ENCODE results near the gene PTCHD4.
"Not testable (repeated sequence)": the region's sequence is repeated elsewhere in the genome, so short reads cannot be mapped to it uniquely, and the experiment has no call there.

Gene PTCHD4

DNA sequence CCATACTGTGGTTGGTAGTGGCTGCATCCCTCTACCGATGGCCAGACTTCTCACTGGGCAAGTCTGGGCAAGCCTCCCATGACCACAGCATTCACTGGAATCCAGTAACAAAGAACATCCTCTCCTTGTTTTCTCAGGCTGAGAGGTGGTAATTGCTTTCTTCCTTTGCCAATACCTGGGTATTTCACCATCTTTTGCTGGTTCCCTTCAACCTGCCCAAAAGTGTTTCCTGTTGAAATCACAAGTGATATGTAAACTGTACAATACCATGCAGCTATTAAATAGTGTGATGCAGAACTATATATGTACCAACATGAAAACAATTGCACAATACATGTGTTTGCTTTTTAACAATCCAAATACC lies at the start of gene PTCHD4:
Gene PTCHD4, minus strand, starts transcription at position 55 of the 364 bp plus-strand sequence. CDS start 42,240 bp downstream, outside the sequence.
- DNase-seq (ENCODE audit: extremely low read depth in 1 of 2, low read depth in 1 of 2) = no peak

DNA sequence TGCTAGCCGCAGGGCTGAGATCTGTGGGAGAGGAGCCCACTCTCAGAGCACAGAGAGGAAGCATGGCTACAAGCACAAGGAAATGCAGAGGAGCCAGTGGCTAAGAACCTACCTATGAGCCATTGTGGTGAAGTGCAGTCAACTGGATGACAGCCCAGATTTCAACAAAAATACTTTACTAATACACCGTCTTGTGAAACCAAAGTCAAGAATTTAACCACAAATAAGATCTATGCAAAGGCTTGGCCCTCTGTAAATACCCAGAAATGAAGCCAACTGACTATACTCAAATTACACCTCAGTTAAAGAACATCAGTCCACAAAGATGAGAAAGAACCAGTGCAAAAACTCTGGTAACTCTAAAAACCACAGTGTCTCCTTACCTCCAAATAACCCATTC lies 40.1 kb upstream of the PTCHD4 start:
- no peak for DNase-seq (ENCODE audit: extremely low read depth in 1 of 2, low read depth in 1 of 2)

DNA sequence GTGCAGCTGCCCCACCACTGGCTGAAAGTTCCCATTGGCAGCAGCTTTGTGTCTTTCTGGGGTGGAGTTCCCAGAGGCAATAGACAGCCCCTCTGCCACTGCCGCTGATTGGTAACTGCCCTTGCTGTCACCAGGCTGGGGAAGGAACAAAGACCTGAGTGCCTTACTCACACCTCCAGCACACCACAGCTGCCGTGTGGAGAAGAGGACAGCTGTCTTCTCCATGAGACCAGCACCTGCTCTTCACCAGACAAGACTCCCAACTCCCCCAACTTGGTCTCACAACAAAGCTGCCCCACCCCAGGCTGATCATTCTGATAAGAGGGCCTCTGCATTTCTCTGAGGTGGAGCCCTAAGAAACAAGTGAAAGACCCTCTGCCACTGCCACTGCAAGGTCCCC lies 39.7 kb upstream of the PTCHD4 start:
- DNase-seq (ENCODE audit: extremely low read depth in 1 of 2, low read depth in 1 of 2) = no peak

DNA sequence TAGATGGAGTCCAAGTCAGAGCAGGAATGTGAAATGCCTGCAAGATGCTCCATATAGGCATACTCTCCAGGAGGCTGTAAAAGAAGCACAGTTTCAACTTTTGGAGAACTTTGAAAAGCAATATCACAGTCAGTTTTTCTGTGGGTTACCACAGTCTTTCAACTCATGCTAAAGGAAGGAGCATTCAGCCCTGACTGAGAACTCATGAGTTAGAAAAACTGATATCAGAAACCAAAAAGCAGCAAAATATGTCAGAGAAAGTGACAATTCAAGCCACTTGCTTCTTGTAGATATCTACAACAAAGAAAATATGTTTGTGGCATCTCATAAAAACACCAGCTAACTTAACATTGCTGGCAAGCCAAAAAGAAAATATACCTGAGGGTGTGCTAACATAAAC lies 36.1 kb upstream of the PTCHD4 start:
- no peak for DNase-seq (ENCODE audit: extremely low read depth in 1 of 2, low read depth in 1 of 2)

DNA sequence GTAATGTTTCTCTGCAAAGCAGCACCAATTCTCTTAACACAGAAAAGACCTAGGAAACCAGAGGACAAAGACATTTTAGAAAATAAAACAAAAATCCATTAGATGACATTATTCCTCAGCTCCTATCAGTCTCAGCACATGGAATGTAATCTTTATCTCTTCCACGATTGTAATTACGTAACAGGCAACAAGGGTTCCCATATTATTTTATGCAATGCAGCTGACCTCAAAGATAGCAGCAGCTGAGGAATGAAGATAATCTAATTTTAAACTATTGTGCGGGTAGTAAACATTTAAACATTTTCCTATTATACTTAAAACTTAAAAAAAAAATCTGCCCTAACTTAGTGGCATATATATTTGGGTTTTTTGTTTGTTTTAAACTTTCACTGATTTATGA lies 33.0 kb upstream of the PTCHD4 start:
- no peak for DNase-seq (ENCODE audit: extremely low read depth in 1 of 2, low read depth in 1 of 2)

DNA sequence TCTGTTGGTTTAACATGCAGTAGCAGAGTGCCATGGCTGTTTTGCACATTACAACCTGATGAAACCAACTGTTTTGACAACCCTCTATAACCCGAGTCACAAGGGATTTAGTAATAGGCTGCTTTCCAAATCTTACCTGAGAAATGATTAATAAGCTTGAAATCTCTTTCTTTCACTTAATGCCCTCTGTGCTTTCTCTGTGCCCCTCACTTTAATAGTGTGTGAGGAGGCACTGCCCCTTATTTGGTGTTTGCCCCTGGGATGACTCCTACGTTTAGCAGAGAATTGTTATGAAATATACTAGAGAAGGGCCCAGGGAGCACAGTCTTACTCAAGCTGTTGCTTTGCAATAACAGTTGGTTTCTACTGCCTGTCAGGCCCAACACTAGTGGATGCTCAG lies 31.0 kb upstream of the PTCHD4 start:
- DNase-seq (ENCODE audit: extremely low read depth in 1 of 2, low read depth in 1 of 2) = no peak

DNA sequence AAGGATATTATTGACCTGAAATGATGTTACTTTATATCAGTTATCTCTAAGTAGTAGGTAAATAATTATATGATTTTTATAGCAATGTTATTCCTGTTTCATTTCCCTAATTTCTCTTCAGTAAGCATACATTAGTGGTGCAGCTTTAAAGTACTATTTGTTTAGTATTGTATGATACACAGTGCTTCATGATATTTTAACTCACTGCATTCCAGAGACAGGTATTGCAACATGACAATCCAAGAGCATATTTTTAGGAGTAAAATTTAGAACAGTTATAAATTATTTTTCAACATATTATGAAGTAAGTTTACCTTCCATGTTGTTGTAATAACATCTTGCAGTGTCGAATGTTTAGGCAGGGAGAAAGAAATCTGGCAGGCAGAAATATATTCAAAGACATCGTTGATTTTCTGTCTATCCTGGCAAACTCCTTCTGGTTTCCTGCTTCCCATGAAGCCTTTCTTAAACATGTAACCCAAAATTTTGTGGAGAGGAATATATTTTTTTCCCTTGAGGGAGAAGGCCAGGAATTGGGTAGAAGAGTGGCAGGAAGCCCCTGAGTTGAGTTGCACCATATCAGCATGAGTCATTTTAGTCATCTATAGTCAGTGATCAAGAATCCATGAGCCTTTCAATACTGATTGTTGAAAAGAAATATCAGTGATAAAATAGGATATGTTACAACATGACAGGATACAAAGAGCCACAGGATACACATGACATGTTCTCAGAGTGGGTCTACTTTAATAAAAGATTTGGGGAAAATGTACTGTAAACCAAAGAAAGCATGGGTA lies 29.0 kb upstream of the PTCHD4 start:
- DNase-seq (ENCODE audit: extremely low read depth in 1 of 2, low read depth in 1 of 2) = no peak

DNA sequence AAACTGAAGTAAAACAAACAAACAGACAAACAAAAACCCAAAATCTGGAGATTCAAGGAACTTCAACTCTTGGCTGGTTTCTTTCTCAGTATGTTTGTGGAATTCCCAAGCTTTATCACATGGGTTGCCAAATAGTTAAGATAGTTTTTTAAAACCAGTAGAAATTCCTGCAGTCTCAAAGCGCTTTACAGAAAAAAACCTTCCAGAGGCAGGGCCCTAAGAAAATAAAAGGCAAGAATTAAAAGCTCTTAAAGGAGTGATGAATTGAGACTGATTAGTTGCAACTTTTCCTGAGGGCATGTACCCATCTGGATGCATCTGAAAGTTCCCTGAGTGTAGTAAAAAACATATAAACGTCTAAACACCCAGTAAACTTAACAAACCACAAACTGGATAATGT lies 25.9 kb upstream of the PTCHD4 start:
- no peak for DNase-seq (ENCODE audit: extremely low read depth in 1 of 2, low read depth in 1 of 2)

DNA sequence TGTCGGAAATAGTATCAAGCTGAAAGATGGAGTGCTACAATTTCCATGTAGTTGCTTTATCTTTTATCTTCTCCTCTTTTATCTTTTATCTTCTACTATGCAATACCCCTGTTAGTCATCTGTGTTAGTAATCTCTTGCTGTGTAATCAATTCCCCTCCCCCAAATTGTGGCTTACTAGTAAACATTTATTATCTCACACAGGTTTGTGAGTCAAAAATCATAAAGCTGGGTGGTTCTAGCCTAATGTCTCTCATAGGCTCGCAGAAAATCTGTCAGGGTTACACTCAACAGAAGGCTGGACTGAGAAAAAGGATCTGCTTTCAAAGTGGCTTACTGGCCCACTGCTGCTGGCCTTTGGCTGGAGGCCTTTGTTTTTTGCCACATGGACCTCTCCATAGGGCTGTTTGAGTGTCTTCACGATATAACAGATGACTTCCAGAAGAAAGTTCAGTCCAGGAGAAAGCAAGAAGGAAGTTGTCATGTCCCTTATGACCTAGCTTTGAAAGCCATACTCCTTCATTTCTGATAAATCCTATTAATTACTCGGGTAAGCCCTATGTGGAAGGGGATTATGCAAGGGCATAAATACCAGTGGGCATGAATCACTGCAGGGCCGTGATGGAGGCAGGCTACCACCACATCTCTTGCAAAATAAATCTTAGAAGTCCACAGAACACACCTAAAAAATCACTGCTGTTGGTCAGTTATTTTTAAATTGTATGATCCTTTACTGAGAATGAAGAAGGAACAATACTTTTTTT lies 24.5 kb upstream of the PTCHD4 start:
- DNase-seq (ENCODE audit: extremely low read depth in 1 of 2, low read depth in 1 of 2) = no peak

DNA sequence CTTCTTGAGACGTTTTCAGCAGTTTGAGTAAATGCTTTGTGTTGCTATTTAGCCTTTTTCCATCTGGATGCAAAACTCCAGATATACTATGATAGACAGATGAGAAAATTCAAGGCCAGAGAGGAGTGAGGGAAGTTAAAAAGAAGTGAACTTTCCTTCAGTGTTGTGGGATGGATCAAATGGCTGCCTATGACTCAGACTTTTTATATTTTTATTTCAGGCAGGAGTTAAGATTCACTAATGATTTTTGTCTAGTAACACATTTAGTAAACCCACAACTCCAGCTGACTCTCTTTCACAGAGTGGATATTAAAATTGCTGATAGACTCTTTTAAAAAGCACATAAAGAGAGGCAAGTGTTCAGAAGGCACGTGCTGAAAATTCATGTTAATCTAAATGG lies 23.2 kb upstream of the PTCHD4 start:
- no peak for DNase-seq (ENCODE audit: extremely low read depth in 1 of 2, low read depth in 1 of 2)

DNA sequence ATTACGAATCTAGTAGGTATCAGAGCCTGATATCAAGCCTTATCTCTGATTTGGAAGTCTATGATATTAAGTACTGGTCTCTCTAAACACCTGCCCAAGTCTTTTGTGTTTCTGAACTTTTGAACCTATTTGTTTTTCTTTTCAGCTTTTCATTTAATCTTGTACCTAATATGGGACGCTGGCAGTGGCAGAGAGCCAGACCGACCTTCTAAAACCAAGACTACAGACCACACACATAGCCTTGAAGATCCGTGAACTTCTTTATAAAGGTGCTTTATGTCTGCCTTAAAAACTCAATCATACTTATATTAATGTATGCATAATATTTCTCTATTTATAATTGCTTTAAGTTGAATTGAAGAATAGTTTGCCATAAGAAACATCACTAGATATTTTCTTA lies 12.6 kb upstream of the PTCHD4 start:
- no peak for DNase-seq (ENCODE audit: extremely low read depth in 1 of 2, low read depth in 1 of 2)

DNA sequence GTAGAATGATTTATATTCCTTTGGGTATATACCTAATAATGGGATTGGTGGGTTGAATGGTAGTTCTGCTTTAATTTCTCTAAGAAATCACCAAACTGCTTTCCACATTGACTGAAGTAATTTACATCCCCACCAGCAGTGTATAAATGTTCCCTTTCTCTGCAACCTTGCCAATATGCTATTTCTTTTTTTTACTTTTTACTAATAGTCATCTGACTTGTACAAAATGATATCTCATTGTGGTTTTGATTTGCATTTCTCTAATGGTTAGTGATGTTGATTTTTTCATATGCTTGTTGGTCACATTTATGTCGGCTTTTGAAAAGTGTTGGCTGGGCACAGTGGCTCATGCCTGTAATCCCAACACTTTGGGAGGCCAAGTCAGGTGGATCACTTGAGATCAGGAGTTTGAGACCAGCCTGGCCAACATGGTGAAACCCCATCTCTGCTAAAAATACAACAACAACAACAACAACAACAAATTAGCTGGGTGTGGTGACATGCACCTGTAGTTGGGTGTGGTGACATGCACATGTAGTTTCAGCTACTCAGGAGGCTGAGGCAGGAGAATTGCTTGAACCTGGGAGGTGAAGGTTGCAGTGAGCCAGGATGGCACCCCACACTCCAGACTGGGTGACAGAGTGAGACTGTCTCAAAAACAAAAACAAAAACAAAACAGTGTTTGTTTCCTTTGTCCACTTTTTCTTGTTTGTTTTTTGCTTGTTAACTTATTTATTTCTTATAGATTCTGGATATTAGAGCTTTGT lies 11.2 kb upstream of the PTCHD4 start:
- not testable (repeated sequence) for DNase-seq (ENCODE audit: extremely low read depth in 1 of 2, low read depth in 1 of 2)

DNA sequence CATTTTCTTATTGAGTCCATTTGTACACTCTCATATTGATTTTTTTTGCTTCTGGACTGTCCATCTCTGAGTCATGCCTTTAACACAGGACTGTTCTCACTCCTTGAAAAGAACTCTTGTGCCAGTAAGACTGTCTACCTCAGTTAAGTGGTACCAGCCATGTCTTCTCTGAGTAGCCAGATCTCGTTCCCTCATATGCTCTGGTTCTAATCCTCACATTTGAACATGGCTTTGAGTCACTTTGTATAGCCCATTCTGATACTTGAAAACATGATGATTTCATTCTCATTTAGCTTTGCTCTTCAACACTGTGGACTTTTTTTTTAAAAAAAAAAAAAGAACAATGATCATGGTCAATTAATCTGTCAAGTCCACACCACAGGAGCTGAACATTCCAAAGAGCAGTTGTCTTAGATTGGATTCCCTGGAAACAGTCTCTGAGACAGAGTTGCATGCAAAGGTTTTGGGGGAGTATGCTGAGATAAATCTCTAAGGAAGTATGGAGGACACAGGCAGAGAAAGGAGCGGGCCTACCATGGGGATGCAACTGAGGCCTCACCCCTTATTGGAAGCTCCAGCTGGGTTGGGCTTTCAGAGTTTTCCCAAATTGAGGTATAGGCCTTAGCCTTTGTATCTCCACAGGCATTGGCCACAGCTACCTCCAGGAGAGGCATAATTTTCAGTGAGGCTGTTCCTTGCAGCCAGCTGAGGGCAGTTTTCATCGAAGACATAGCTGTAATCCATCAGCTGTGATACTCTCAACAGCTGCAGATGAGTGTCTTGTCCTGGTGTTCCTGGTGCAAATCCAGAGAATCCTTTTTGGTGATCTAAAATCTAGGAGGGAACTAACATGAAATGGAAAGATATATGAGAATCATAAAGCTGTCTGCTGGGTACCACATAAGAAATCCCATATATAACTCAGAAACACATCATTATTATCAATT lies 6.0 kb upstream of the PTCHD4 start:
- no peak for DNase-seq (ENCODE audit: extremely low read depth in 1 of 2, low read depth in 1 of 2)

DNA sequence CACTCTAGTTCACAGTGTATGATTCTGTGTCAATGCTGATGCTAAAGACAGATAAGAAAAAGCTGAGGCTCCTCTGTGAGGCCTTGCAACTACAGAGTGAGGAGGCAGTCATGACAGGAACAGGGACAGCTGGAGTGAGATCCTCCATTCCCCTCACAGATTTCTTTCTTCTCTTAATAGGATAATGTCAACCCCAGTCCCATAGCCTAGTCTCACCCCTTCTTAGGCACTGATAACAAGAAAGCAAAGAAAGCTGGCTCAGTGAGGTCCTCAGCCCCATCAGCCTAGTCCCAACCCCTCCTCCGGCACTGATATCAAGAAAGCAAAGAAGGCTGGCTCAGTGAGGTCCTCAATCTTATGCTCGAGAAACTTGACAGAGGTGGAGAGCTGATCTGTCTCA lies 2.1 kb upstream of the PTCHD4 start:
- no peak for DNase-seq (ENCODE audit: extremely low read depth in 1 of 2, low read depth in 1 of 2)

DNA sequence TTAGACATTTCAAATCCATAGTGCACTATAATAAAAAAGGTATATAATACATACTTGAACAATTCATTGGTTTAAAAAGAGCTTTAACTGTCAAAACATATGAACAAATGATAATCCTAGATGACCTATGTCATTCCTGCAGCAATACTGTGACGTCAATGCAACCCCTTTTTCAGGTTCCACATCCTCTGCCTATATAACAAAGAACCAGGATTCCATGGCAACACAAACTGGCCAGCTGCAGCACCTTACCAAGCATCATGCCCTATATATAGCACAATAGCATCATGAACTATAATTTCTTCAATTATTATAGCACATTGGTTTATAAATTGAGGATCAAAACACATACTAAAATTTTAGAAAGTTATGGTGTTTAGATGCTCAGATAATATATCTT lies 578 bp upstream of the PTCHD4 start:
- no peak for DNase-seq (ENCODE audit: extremely low read depth in 1 of 2, low read depth in 1 of 2)

DNA sequence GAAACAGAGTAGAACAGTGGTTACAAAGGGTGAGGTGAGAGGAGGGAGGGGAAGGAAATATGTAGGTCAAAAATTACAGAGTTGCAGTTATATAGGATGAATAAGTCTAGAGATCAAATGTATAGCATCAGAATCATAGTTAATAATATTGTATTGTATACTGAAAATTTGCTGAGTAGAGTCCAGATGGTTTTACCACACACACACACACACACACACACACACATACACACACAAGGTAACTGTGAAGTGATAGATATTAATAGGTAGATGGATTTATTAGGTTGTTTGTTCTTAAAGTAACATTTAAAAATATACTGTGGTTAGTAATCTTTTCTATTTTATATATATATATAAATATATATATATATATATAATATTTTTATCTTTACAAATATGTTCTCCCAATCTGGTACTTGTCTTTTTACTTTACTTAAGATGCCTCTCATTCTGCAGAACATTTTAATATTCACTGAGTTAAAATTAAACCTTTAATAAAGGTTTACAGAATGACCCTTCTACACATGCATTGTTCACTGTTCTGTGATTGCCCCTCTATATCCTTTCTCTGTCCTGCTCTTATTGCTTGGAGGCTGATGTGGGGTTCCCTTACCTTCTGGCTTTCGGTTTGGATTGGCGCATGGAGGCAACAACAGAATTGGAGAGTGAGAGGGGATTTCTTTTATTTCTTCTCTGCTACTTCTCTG lies 408 bp downstream of the PTCHD4 start:
- DNase-seq (ENCODE audit: extremely low read depth in 1 of 2, low read depth in 1 of 2) = no peak

DNA sequence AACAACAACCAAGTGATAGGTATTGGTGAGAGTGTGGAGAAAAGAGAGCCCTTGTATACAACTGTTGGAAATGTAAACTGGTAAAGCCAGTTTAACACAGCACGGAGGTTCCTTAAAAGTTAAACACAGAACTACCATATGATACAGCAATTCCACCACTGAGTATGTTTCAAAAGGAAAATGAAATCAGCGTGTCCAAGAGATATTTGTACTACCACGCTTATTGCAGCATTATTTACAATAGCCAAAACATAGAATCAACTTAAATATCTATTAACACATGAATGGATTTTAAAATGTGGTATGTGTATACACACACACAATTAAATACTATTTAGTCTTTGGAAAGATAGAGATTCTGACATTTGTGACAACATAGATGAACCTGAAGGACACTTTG lies 1.1 kb downstream of the PTCHD4 start:
- DNase-seq (ENCODE audit: extremely low read depth in 1 of 2, low read depth in 1 of 2) = no peak

DNA sequence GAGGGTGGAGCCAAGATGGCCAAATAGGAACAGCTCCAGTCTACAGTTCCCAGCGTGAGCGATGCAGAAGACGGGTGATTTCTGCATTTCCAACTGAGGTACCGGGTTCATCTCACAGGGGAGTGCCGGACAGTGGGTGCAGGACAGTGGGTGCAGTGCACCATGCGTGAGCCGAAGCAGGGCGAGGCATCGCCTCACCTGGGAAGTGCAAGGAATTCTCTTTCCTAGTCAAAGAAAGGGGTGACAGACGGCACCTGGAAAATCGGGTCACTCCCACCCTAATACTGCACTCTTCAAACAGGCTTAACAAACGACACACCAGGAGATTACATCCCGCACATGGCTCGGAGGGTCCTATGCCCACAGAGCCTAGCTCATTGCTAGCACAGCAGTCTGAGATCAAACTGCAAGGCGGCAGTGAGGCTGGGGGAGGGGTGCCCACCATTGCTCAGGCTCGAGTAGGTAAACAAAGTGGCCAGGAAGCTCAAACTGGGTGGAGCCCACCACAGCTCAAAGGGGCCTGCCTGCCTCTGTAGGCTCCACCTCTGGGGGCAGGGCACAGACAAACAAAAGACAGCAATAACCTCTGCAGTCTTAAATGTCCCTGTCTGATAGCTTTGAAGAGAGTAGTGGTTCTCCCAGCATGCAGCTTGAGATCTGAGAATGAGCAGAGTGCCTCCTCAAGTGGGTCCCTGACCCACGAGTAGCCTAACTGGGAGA lies 8.4 kb downstream of the PTCHD4 start:
- not testable (repeated sequence) for DNase-seq (ENCODE audit: extremely low read depth in 1 of 2, low read depth in 1 of 2)

DNA sequence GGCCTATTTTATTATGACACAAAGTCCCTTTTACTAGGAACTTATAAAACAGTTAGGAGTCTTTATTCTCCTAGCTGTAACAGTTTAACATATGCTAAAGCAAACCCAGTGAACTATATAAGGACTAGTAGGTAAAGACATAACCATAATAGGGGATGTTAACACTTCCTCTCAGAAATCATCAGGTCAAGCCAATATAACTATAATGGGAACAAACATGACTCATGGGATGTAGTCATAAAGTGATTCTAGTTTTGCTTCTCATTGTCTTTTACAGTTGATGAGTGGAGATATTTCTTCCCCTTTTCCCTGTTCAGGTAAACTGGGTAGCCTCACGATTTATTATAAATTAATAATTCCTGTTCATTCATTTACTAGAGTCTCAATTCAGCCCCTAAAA lies 9.7 kb downstream of the PTCHD4 start:
- DNase-seq (ENCODE audit: extremely low read depth in 1 of 2, low read depth in 1 of 2) = no peak

DNA sequence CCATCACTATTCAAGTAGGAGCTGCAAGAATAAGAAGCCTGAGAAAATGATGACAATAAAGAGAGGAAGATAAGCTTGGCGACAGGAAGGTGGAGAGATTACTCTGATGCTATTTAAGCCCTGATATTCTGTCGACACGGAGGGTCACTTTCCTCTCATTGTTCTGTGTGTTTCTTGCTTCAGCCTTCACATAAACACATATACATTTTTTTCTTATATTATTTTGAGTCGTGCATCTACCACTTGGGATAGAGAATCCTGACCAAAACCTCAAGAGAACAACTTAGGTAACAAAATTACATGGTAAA lies 10.5 kb downstream of the PTCHD4 start:
- DNase-seq (ENCODE audit: extremely low read depth in 1 of 2, low read depth in 1 of 2) = no peak
